ENCODE data around the gene NEU2.
"Not testable (repeated sequence)": the region's sequence is repeated elsewhere in the genome, so short reads cannot be mapped to it uniquely, and the experiment has no call there.

Gene NEU2

DNA sequence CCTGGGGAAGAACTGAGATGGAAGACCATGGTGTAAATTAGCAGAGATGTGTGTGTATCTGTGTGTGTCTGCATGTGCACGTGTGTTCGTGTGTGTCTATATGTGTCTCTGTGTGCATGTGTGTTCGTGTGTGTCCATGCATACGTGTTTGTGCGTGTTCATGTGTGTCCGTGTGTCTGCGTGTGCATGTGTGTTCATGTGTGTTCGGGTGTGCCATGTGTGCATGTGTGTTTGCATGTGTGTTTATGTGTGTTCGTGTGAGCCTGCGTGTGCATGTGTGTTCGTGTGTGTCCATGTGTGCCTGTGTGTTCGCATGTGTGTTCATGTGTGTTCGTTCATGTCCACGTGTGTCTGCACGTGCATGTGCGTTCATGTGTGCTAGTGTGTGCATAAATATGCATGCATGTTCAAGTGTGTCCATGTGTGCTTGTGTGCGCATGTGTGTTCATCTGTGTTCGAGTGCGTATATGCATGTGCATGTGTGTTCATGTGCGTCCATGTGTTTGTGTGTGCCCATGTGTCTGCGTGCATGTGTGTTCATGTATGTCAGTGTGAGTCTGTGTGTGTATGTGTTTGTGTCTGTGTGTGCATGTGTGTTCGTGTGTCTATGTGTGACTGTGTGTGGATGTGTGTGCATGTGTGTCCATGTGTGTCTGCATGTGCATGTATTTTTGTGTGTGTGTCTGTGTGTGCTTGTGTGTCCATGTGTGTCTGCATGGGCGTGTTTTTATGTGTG is 3.1 kb downstream of the NEU2 start:
- DNase-seq, result no peak

DNA sequence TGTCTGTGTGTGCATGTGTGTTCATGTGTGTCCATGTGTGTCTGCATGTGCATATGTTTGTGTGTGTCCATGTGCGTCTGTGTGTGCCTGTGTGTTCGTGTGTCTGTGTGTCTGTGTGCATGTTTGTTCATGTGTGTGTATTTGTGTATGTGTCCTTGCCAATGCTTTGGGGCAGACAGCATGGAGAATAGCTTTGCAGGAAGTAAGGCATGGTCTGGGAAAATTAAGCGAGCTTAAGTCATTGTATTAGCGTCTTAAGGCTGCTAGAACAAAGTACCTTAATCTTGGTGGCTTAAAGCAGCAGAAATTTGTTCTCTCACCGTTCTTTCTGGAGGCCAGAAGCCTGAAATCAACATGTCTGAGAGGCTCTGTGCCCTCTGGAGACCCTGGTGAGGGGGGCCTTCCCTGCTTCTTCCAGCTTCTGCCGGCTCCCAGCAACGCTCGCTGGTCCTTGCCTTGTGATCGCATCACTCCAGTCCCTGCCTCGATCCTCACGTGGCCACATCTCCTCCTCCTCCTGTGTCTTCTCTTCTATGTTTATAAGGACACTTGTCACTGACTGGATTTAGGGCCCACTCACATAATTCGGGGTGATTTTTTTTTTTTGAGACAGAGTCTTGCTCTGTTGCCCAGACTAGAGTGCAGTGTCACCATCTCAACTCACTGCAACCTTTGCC is 3.8 kb downstream of the NEU2 start:
- no peak for DNase-seq

DNA sequence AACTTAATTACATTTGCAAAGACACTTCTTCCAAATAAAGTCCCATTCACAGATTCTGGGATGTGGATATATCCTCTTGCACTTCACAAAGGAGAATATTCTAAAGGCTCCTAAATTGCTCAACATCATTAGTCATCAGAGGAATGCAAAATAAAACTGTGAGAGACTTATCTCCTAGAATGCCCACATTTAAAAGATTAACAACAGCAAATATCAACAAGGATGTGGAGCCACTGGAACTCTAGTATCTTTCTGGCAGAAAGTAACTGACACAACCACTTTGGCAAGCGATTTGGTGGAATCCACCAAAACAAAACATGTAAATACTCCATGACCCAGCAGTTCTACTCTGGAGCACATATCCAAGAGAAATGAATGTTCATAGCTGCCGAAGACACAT is 4.6 kb downstream of the NEU2 start:
- DNase-seq, result no peak

DNA sequence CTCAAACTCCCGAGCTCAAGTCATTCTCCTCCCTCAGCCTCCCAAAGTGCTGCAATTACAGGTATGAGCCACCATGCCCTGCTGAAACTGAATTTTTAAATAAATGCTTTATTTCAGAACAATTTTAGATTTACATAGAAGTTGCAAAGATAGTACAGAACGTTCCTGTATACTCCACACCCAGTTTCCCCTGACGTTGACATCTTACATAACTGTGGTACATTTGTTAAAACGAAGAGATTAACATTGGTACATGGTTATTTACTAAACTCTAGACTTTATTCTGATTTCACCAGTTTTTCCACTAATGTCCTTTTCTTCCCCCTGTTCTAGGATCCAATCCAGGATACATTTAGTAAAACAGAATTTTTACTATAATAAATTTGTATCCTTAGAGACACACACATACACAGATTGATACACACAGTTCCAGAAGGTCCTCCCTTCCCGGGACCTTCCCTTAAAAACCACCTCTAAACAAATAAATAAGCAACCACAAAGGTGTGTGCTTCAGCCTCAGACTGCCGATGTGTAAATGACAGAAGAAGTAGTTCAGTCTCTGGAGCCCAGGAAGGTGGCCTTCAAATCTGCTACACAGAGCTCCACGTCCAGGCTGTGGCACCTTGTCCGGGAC is 6.9 kb downstream of the NEU2 start:
- DNase-seq, result no peak

DNA sequence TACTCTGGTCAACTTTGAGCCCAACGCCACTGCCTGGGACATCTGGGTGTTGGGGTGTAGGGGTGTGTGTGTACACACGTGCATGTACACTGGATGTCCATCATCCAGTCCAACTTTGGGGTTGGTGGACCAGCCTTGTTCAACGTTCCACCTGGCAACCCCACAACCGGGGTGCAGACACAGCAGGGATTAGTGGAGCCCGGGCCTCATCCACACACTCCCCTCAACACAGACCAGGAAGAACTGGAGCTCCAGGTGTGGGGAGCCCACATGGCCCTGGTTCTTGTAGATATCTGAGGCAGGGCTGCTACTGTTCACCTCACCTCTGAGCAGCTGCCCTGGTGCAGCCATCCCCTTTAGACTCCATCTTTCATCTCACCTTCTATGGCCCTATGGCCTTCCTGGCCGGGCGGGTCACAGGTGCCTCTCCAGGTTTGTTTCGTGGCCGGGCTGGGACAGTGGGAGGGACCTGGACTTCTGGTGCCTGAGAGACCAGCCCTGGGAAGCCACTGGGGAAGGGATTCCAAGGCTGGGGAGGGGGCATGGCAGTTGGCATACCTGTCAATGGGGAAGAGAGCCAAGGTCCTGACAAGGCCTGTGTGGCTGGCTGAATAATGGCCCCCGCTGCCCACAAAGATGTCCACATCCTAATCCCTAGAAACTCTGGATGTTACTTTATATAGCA is 7.5 kb downstream of the NEU2 start:
- no peak for DNase-seq

DNA sequence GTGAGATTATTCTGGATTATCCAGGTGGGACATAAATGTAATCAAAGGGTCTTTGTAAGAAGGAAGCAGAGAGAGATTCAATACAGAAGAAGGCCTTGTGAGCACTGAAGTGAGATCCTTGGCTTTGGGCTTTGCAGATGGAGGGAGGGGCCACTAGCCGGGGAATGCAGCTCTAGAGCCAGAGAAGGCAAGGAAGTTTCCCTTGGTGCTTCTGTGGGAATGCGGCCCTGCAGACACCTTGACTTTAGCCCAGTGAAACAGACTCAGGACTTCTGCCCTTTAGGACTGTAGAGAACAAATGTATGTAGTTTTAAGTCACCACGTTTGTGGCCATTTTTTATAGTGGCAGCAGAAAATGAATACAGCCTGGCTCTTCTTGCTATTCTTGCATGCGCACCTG is 8.1 kb downstream of the NEU2 start:
- no peak for DNase-seq

DNA sequence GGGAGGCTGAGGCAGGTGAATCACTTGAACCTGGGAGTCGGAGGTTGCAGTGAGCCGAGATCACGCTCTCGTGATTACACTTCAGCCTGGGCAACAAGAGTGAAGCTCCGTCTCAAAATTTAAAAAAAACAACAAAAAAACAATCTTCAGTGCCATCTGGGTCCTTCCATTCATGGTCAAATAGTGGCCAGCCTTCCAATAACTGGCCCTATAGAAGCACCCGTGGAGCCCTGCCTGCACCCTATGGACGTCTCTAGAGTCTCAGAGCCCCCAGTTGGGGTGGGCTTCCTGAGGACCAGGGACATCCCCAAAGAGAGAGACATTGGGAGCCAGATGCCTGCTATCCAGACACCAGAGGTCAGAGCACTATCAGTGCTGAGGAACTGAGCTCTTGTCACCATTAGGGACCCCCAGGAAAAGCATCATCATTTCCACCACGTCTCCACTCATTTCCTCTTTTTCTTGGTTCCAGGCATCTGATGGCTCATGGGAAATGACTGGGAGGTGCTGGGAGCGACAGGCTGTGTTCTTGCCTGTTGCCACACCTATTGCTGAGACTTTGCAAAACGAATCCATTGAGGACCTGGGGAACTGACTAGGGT is 9.4 kb downstream of the NEU2 start:
- no peak for DNase-seq

DNA sequence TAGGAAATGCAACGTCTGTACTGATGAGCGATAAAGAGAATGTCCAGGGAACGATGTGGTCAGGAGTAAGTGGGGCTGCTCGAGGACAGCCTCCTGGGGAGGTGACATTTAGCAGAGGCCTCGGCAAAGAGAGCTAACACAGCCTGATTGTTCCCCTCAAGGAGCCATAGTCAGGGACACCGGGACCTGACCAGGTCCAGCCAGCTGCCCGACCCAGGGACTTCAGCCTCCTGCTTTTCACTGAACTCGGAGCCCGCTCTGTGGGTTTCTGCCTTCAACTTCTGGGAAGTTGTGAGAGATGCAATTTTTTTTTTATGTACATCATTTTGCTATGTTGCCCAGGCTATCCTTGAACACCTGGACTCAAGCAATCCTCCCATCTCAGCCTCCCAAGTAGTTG is 10.1 kb downstream of the NEU2 start:
- no peak for DNase-seq

DNA sequence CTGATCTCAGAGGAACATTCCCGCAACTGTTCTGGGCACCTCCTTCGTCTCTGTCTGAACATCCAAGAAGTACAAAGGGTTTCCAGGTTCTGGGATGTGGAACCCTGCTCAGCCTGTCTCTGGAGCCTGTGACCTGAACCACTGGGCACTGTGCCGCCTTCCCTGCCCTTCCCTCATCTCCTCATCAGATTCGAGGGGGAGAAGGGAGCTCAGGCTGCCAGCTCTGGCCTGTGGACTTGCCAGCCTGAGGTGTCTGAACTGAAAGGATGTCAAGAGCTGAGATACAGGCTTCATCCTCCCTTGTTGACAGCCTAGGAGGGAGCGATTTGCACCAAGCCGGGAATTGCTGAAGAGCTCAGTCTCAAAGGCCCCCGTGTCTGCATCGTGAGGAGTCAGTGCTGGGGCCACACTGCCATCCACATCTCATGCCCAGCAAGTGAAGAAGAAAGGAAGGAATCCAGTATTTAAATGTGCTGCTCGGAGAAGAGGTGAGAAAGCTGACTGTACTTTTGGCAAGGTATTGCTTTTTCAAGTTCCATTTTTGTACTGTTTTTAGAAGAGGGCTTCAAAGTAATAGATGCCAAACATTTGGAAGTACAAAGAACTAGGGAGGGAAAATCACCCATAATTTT is 12.6 kb downstream of the NEU2 start:
- no peak for DNase-seq

DNA sequence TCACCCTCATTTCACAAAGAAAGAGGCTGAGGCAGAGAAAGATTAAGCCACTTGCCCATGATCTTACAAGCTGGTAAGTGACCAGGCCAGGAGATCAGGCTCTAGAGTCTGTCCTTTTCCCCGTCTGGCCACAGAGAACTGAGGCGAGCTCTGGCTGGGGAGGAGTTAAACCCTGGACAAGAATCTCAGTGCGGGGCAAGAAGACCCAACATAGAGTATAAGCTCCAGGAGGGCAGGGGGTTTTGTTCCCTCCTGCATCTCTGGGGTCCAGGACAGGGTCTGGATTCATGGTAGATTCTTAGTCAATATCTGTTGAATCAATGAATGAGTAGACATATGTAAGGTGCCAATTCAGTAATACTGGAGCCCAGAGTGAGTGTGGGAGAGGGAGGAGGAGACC is 14.7 kb downstream of the NEU2 start:
- DNase-seq, result no peak

DNA sequence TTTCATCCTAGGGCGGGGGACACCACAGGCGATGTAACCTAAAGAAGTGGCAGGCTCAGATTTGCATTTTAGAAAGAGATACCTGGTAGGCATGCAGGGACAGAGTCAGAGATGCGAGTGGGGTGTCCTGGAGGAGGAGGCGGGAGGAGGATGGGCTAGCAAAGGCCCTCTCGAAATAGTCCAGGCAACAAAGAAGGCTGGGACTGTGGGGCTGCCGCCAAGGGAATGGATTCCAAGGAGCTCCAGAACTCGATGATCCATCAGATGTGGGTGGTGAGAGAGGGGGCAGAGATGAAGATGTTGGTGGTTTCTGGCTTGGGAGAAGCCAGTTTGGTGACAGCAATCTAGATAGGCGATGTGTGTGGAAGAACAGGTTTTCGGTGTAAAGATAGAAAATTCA is 15.2 kb downstream of the NEU2 start:
- no peak for DNase-seq

DNA sequence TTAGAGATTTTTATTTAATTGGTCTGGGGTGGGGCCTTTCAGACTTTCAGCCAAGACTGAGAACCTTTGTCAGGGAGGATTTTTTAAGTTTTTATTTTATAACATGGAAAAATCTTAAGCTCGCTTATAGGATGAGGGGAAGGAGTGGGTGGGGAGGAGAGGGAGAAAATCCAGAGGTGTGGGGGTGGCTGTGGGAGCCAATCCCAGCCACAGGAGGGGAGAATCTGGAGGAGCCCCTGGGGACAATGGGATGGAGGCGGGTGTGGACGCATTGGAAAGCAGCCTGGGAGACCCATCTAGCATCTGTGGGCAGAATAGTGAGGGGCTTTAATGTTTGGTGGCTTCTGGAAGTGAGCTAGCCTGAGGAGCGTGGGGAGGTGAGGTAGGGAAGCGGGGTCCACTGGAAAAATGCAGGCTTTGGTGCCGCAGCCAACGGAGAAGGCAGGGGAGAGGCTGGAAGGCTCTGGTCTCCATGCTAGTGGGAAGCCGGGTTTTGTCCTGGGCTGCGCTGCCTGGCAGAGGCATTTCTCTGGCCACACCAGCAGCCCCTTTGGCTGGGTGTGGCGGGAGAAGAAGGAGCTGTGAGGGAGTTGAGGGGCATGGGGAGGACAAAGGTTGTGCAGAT is 16.2 kb downstream of the NEU2 start:
- DNase-seq, result no peak

DNA sequence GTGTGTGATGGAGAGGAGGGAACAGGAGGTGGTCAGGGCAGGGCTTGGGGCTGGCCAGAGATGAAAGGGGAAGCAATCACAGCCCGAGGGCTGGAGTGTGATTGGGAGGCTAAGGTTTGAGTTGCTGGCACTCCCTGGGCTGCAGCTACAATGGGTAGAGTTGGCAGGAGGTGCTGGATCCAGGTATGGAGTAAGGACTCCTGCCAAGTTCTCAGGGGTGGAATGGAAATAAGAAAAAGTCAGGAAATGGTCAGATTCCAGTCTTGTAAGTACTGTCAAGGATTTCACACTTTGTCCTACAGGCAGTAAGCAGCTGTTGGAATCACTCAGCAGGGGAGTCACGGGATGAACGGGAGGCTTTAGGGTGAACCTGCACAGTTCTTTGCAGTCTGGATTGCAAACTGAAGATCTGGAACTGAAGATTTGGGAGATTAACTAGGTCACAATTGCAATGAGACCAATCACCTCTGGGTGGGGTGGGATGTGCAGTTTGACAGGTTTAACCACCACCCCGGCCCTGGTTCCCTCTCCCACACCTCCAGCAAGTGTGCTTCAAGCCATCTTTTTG is 16.8 kb downstream of the NEU2 start:
- no peak for DNase-seq

DNA sequence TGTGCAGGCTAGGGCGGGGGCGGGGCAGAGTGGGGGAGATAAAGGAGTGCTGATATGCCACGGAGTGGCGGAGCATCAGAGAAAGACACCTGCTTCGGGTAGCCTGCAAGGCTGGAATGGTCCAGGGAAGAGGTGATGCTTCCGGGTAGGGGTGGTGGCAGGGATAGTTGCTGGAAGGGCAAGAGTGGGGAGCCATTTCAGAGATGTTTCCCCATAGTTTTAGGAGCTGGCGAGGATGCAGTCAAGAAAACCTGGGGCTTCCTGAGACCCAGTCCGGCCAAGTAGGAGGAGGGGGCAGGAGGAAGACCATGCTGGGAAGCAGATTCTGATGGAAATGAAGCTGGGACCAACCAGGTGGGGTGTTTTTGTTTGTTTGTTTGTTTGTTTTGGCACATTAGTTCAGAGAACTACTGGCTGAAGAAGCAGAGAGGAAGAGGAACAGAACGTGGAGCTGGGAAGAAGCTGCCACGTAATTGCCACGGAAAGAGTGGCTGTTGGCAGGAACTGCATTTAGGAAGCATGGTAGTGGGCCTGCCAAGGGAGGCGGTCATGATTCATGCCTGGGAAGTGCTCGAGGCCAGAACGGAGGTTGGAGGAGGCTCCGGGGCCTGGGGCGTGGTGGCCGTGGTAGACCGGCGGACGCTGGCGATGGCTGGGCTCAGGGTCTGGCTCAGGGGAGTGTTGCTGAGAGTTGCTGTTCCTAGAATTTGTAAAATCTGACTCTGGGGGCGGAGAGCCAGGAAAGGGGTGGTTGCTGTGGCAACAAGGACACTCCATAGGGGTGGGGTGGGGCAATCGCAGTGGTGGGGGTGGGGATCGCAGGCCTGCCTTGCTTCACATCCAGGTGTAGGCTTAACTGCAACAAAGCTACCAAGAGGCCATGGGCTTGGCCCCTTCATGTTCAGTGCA is 19.0 kb downstream of the NEU2 start:
- DNase-seq, result no peak

DNA sequence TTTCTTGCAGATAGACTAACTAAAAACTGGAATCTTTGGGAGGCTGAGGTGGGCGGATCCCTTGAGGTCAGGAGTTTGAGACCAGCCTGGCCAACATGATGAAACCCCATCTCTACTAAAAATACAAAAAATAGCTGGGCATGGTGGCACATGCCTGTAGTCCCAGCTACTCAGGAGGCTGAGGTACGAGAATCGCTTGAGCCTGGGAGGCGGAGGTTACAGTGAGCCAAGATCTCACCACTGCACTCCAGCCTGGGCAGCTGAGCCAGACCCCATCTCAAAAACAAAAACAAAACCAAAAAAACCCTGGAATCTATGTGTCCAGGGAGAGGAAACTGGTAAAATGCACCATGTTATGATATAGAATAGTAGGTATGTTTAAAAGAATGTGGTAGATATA is 20.0 kb downstream of the NEU2 start:
- not testable (repeated sequence) for DNase-seq

DNA sequence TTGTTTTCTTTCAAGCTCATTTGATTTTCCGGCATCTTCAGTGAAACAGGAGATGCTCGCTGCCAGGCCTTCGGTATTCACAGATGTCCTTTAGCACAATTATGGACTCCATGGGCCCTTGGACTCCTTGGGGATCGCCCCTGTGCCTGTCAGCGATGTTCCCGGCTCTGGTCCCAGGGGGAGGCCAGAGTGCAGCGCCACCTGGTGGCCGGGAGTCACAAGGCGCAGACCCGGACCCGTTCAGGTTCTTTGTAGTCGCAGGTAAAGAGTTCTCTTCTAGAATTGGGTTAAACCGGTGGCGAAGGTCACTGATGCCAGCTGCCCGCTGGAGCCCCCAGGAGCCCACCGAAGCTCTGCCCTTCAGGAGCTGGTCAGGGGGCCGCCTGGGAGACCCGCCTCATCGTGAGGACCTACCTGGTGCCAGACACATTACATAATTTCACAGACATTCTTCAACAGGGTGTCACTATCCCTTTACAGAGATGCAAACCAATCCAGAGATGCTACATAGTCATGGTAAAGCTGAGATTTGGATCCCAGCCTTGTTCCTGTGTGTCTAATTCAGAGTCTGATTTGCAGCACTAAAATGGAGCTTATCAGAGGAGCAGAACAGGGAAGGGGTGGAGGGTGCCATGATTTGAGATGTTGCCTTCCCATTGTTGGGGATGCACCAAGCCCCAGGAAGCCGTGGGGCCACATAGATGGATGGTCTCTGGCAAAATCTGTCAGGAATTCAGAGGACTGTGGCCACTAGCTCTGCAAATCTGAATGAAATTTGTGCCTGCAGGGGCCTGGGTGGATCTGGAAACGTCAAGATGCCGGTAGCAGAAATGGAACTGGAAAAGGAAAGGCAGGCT is 21.7 kb downstream of the NEU2 start:
- DNase-seq, result peak; percentile 47

DNA sequence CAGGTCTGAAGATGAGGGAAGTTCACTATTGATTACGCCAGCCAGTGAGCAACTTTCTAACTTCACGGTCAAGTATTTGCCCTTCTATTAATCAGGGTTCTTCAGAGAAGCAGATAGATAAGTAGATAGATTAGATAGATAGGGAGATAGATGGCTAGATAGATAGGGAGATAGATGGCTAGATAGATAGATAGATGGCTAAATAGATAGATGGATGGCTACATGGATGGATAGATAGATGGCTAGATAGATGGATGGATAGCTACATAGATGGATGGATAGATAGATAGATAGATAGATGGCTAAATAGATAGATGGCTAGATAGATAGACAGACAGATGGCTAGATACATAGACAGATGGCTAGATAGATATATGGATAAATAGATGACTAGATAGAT is 22.9 kb downstream of the NEU2 start:
- DNase-seq, result no peak

DNA sequence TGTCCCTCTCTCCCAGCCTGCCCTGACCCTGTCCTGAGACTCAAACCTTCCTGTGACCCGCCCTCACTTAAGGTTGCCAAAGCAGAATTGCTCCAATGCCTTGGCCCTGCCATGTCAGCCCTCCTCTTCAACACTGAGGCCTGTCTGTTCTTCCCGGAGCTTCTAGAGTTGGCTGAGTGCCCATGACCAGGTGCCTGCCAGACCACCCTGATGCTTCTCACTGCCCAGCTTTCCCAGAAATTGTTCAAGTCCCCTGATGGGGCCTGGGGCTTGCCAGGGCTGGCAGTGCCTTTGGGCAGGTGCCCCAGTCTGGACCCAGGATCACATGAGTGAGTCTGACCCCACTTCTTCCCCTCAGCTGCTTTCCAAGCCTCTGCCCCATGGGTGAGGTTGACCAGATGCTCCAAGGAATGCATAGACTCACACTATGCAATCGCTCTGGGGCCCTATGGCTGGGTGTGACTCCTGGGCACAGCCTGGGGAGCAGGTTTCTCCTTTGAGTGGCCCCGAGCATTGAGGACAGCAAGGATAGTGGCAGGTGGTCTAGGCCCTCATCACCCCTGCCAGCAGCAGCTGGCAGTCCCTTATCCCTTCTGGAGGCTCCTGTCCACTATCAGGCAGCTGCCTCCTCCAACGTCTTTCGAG is 24.6 kb downstream of the NEU2 start:
- DNase-seq, result no peak

All from NCI-H526 treated with DMSO at 0.1 percent for 48 hours (cell line).